ENCODE data around the gene MAPK12. TPM values are rescaled to one million over a fixed set of nuclear protein-coding genes. Genes with fewer than 3 reads are reported as not detected.
A peak's percentile ranks its signal among the peaks of the same experiment; 100 is the strongest.

The MAPK12 gene
- total and polyA plus RNA-seq, 7 donors: 57.4 to 178 (median 131) TPM

GRCh38 chr22:50267591-50268390 is 6.3 kb upstream of the MAPK12 start:
- Histone ChIP-seq H3K4me1 (peaks cover 38% of the 10 kb centered on the region), H3K9me3 (no peaks in the 10 kb centered on the region), H3K27me3 (ENCODE audit: insufficient read depth in 3 of 3, low read length in 2 of 3) (peaks cover 0 to 20% (median 10%) of the 10 kb centered on the region in 3 donors), H3K36me3 (ENCODE audit: insufficient read depth in 1 of 2, low read depth in 1 of 2) (no peaks in the 10 kb centered on the region), H3K4me3 (peak overlapping the region; percentile 58), H3K27ac (no peak overlapping the region)
- ATAC-seq: peak; percentile 80 to 86 (median 83)
- WGBS, 3 donors: 15 to 22% (median 21%) methylated on average over 42 to 75 of the region's 75 CpGs
- peak; percentile 78 to 93 for DNase-seq
- TF ChIP-seq CTCF (IDR thresholded peaks at IDR 0.05): peak; percentile 38
- intact Hi-C loops (cut with DNase I): no loop called here

GRCh38 chr22:50266994-50267393 is 5.5 kb upstream of the MAPK12 start:
- H3K27ac ChIP-seq: no peak overlapping the region
- TF ChIP-seq CTCF (IDR thresholded peaks at IDR 0.05): no peak
- ATAC-seq: no peak
- no peaks in the 10 kb centered on the region for H3K9me3 ChIP-seq
- DNase-seq: no peak
- peaks cover 46% of the 10 kb centered on the region for H3K4me1 ChIP-seq
- intact Hi-C loops (cut with DNase I): no loop called here
- 42 to 59% (median 43%) methylated on average over 37 of the region's 37 CpGs for WGBS, 3 donors
- no peaks in the 10 kb centered on the region for H3K36me3 ChIP-seq (ENCODE audit: insufficient read depth in 1 of 2, low read depth in 1 of 2)
- H3K27me3 ChIP-seq (ENCODE audit: insufficient read depth in 3 of 3, low read length in 2 of 3): peaks cover 0 to 18% (median 10%) of the 10 kb centered on the region in 3 donors
- peak overlapping the region; percentile 58 for H3K4me3 ChIP-seq

- no peak for DNase-seq
- no peak for TF ChIP-seq CTCF (IDR thresholded peaks at IDR 0.05)
These were observed 3.6 kb upstream of the MAPK12 start for GRCh38 chr22:50264946-50265669.

GRCh38 chr22:50264104-50264745 is 2.7 kb upstream of the MAPK12 start:
- H3K9me3 ChIP-seq: no peaks in the 10 kb centered on the region
- intact Hi-C loops (cut with DNase I): no loop called here
- peaks cover 34% of the 10 kb centered on the region for H3K4me1 ChIP-seq
- H3K27ac ChIP-seq: no peak overlapping the region
- no peak for TF ChIP-seq CTCF (IDR thresholded peaks at IDR 0.05)
- 88 to 93% (median 88%) methylated on average over 15 of the region's 15 CpGs for WGBS, 3 donors
- DNase-seq (no peak), ATAC-seq (no peak)
- peaks cover 0 to 4% (median 0%) of the 10 kb centered on the region in 3 donors for H3K27me3 ChIP-seq (ENCODE audit: insufficient read depth in 3 of 3, low read length in 2 of 3)
- no peaks in the 10 kb centered on the region for H3K36me3 ChIP-seq (ENCODE audit: insufficient read depth in 1 of 2, low read depth in 1 of 2)
- no peak overlapping the region for H3K4me3 ChIP-seq

More at GRCh38 chr22:50264946-50265669, 3.6 kb upstream of the MAPK12 start:
- Histone ChIP-seq H3K4me3 (no peak overlapping the region), H3K36me3 (ENCODE audit: insufficient read depth in 1 of 2, low read depth in 1 of 2) (no peaks in the 10 kb centered on the region), H3K27me3 (ENCODE audit: insufficient read depth in 3 of 3, low read length in 2 of 3) (peaks cover 0 to 6% (median 0%) of the 10 kb centered on the region in 3 donors), H3K9me3 (no peaks in the 10 kb centered on the region), H3K27ac (no peak overlapping the region), H3K4me1 (peaks cover 35% of the 10 kb centered on the region)
- intact Hi-C loops (cut with DNase I): no loop called here
- WGBS, 3 donors: 78 to 85% (median 83%) methylated on average over 13 to 15 of the region's 15 CpGs
- ATAC-seq: no peak

Measured in psoas muscle (tissue), 8 donors.